GM23248 (cell line): ENCODE measurements around the gene COPG1.

ENCODE experiments used
- EZH2 ChIP-seq: fragments of 200-600 bp; sonication (generic); IDR thresholded peaks from 2 replicates; pipeline ENCODE4 v1.6.1; 2018; ENCODE audit warnings: antibody characterized with exemption, mild to moderate bottlenecking; ENCODE audit not compliant: insufficient read depth, poor library complexity, severe bottlenecking
- EZH2phosphoT487 ChIP-seq: fragments of 200-600 bp; sonication (generic); IDR thresholded peaks from 2 replicates; pipeline ENCODE4 v1.6.1; 2018; ENCODE audit warnings: antibody characterized with exemption, moderate library complexity, mild to moderate bottlenecking, low read depth; ENCODE audit not compliant: insufficient read depth

DNA sequence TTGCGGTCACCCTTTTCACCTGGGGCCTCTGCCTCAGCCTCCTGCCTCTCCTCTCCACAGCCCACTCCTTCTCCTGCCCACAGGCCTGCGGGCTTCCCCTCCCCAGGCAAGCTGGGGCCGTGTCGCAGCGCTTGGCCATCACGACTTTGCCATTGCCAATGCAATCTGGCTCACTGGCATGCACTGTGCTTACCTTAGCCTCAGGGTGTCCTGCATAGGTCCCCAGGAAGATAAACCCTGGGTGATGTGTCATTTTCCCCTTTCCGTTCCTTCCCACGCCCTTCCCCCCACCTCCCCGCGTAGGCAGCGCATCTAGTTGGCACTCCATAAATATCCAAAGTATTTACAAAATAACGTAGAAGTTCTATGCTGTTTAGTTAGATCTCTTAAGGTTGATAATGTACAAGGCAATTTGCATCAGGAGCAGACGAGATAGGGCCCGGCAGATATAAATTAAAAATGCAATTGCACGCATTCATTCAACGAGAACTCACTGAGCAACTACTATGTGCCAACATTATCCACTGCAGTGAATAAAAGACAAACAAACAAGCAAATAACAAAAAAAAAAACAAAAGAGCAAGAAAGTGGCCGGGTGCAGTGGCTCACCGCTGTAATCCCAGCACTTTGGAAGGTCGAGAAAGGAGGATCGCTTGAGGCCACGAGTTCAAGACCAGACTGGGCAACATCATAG lies 973 bp upstream of the COPG1 start:
- TF ChIP-seq EZH2 (no peak), EZH2phosphoT487 (no peak)
